AML-193 (cell line): ENCODE results near the gene UPP2.

Source experiments
- DNase-seq, 2 experiments: peaks; one replicate each; lab custom pipeline; 2025; lab: John Stamatoyannopoulos, UW

Gene UPP2

DNA sequence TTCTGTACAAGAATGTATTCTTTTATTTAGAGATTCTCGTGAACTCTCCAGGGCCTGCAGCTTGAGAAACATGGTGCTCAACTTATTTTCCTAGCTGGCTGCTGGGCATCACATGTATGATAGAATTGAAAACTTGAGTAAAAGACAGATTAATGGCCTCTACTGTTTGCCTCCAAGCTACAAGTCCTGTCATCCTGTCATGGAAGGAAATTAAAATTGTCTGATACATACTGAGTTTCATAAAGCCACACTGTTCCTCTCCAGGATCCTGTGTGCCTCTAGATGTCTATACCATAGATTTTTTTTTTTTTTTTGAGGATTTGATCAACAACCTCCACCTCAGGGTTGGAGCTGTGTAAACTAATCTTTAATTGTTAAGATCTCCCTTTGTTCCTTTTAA lies 38.5 kb downstream of the UPP2 start:
- no peak for DNase-seq

DNA sequence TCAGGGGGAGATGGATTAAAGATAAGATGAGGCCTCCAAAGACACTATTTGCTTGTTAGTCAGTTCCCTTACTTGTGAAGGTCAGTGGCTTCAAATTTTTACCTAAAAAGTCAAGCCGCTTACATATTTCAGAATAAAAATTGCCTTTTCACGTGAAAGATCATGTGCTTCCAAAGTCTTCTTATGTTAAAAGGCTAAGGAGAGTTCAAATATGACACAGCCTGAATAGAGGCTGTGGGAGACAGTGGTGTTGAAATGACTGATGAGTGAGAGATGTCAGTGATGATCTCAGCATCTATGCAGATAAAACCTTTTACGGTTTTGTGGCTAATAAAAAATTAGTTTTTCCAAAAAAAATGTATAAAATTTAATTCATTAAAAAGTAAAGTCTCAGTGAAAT lies 40.5 kb downstream of the UPP2 start:
- peak; percentile 42 to 51 for DNase-seq

DNA sequence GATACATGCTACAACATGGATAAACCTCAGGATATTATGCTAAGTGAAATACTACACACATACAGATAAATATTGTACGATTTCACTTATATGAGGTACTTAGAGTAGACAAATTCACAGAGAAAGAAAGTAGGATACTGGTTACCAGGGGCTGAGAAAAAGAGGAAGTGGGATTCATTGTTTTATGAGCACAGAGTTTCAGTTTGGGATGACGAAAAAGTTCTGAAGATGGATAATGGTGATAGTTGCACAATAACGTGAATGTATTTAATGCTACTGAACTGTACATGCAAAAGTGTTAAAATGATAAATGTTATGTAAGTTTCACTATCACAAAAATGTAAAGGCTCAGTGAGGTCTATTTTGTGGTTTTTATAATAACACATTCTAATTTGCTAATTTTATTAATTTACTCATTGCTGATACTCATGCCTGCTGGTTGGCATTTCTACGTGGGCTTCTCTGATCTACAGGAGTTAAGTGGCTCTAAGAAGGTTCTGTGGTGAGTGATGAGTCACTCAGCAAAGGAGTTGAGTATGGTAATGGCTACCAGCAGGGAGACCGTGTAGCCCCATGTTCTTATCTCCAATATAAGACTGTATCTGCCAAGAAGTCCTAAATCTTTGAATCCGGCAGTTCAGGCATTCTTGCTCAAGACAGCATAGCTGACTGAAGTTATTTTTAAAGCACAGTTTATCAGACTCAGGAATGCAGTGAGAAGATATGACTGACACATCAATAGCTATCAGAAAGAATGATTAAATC lies 41.1 kb downstream of the UPP2 start:
- peak; percentile 85 to 88 for DNase-seq

DNA sequence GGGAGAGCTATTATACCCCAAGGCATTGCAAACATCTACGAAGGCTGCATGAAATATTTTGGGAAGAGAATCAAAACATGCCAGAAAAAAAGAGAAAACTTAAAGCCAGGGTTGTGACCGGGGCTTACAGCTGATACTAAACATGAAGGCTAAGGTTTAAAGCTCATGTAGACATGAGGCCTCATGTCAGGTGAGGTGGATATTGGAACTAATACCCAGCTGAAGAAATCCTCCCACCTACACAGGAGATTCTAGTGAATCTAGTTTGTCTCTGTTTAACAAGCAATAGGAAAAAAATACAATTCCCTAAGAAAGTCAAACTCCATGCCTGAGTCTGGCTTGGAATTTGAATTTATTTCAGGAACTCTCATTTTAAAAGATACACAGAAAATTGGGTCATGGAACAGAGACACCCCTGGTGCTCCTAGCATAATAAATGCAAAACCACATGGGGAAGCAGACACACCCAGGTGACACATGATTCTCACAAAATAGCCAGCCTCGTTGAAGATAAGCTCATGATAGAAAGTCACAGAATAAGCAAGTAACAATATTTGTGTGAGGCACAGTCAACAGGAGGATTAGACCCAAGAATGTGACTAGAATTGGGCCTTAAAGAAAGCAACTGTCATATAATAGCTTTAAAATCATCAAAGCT lies 42.2 kb downstream of the UPP2 start:
- DNase-seq: no peak

GRCh38 chr2:158144914-158145625 lies 43.4 kb downstream of the UPP2 start:
- DNase-seq: no peak

DNA sequence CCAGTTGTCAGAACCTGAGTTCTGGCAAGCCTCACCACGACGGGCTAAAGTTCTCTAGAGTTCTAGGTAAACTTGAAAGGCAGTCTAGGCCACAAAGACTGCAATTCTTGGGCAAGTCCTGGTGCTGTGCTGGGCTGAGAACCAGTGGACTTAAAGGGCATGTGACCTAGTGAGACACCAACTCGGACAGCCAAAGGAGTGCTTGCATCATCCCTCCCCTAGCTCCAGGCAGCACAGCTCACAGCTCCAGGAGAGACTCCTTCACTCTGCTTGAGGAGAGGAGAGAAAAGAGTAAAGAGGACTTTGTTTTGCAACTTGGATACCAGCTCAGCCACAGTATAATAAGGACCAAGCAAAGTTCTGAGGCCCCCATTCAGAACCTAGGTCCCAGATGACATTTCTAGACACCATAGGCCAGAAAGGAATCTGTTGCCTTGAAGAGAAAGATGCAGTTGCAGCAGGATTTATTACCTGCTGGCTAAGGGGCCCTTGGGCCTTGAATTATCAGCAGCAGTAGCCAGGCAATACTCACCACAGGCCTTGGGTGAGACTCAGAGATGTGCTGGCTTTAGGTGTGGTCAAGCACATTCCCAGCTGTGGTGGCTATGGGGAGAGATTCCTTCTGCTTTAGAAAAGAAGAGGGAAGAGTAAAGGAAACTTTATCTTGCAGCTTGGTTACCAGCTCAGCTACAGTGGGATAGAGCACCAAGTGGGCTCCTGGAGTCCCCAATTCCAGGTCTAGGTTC lies 51.8 kb downstream of the UPP2 start:
- no peak for DNase-seq

- no peak for DNase-seq
These were observed 52.9 kb downstream of the UPP2 start for GRCh38 chr2:158154596-158154995.

DNA sequence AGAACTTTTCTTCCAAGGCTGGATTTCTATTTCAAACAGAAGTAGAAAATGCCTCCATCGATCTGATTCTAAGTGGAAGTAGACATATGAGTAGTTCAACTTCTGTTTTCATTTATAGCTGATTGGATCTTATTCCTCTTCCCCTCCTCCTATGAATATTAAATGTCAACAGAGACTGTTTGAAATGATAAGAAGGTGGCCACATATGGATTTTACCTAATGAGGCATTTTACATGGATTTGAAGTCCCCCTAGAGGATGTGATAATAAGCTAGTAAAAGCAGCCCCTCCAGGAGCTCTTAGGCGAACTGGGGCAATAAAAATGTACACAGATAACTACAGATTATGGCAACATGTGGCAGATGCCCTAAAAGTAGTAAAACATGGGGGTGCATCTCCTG lies 71.0 kb downstream of the UPP2 start:
- no peak for DNase-seq

GRCh38 chr2:158174495-158174894 lies 72.8 kb downstream of the UPP2 start:
- DNase-seq: peak; percentile 54 to 61

GRCh38 chr2:158174956-158175355 lies 73.3 kb downstream of the UPP2 start:
- no peak for DNase-seq

- DNase-seq: no peak
These were observed 77.0 kb downstream of the UPP2 start for GRCh38 chr2:158178646-158179045.

DNA sequence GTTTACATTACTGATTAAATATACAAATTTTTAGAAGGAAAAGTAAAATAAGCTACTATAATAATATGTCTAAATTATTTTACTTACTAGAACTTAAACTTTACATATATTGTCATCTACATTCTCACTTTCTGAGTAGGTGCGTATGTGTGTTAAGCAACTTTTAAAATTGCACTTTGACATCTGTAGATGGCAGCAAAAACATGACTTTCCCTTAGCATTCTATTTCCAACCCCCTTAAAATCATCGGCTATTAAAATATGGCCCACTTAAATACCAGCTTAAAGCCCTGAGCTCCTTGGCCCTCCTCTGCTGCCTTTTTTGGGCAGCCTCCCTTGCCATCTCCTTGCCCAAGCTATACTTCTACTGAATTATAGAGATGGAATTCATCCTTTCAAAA lies 78.0 kb downstream of the UPP2 start:
- DNase-seq: peak in 1 of 2 experiments; percentile 39

DNA sequence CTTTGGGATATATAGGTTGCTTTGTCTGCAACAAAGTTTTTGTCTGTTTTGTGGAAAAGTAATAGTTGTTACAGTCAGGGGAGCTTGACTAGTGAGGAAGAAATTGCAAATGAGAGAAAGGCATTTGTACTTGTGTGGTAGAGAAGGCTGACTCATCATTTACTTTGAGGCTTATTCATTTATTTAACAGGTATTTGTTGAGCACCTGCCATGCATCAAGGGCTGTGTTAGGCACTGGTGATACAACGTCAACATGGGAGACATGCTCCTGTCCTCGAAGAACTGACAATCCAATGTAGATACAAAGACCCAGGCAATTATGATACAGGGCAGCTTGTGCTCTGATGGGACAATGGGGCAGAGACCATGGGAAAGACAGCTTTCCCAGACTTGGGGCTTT lies 79.5 kb downstream of the UPP2 start:
- no peak for DNase-seq

DNA sequence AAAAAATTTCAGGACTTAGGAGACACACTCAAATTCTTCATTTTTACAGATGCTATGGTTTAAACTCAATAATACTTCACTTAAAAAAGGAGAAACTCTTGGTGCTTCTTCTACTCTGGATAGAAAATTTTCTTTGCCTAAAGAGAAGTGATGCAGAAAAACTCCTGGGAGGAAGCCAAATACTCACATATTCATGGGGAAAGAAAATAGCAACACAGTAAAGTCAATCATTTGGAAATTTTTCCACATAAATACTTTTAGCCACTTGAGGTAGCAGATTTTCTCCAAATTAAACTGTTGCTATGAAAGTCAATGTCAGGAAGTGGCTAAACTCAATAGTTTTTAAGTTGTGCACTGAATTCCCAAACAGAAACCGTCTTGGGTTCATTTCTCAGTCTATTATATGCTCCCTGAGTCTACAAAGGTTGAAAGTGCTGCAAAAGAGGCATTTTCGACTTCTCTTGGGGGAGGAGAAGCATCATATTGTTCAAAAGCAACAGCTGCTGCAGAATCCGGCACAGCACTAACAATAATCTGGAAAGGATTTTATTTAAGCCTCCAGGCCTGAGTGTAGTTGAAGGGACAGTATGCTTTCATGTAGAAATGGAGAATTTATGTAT lies 81.1 kb downstream of the UPP2 start:
- DNase-seq: no peak

- no peak for DNase-seq
These were observed 82.3 kb downstream of the UPP2 start for GRCh38 chr2:158184001-158184400.

DNA sequence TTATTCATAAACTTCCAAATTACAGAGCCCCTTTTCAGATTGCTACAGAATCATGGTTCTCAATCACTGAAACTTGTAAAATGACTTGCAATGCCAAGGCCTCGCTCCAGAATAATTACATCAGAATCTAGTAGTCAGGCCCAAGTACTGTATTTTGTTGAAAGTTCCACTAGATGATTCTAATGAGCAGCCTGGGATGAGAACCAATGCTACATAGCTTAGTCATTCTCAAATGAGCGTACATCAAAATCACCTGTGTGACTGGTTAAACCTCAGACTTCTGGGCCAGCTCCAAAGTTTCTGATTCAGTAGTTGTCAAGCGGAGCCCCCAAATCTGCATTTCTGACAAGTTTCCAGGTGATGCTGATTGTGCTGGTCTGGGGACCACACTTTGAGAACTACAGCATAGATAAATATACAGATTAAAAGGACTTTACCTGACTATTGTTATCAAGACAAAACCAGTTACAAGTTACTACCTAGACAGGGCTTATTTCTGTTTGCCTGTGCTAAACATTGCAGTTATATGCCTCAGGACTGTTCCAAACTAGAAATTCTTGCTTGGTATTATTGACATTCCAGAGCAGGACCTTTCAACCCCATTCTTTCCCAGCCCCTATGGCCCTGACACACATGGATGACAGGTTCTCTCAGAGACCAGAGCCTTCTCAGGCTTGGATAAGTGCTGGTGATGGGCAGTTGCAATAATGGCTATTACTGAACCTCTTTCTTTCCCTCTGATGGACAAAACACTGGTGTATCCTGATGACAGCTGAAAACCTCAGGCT lies 83.1 kb downstream of the UPP2 start:
- no peak for DNase-seq
